DMS 273 treated with DMSO at 0.1 percent for 48 hours (cell line): Measurements from ENCODE around the gene TM7SF3.
A peak's percentile ranks its signal among the peaks of the same experiment; 100 is the strongest.

Source experiments
- DNase-seq: peaks from one replicate; lab custom pipeline; 2025; lab: John Stamatoyannopoulos, UW

The TM7SF3 gene

DNA sequence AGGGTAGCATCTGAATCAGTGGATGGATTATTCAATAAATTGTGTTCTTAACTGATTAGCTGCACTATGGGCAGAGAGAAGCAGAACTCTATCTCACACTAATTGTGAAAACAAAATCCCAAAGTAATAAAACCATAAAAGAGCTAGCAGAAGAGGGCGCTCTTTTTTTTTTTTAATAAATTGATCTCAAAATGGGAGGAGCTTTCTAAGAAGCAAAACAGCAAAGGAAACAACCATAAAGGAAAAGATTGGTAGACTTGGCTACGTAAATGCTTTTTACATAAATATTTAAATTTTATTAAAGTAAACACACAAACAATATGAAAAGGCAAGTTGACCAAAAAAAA, 1.5 kb upstream of the TM7SF3 start:
- no peak for DNase-seq

- no peak for DNase-seq
These were observed 910 bp upstream of the TM7SF3 start for GRCh38 chr12:27014859-27015729.

GRCh38 chr12:27013611-27014084, 536 bp downstream of the TM7SF3 start:
- no peak for DNase-seq

GRCh38 chr12:27012982-27013255, 1.3 kb downstream of the TM7SF3 start:
- DNase-seq = no peak

GRCh38 chr12:27012239-27012981, 1.8 kb downstream of the TM7SF3 start:
- DNase-seq = no peak

GRCh38 chr12:27009881-27010301, 4.3 kb downstream of the TM7SF3 start:
- no peak for DNase-seq

DNA sequence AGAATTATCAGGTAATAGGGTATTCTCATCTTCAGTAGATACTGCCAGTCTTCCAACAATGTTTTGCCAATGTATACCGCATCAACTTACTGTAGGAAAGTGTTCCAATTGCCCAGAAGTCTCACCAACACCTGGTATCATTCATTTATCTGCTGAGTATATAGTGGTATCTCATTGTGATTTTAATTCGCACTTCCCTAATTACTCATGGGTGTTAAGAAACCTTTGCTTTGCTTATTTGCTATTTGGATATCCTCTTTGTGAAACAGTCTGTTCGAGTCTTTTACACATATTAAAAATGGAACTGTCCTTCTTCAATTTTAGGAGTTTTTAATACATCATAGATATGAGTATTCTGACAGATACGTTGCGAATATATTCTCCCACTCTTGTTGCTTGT, 6.1 kb downstream of the TM7SF3 start:
- no peak for DNase-seq

- DNase-seq = no peak
These were observed 7.3 kb downstream of the TM7SF3 start for GRCh38 chr12:27006797-27007467.

- DNase-seq = no peak
These were observed 8.7 kb downstream of the TM7SF3 start for GRCh38 chr12:27005495-27005894.

- peak; percentile 34 for DNase-seq
These were observed 10.5 kb downstream of the TM7SF3 start for GRCh38 chr12:27003421-27004381.

GRCh38 chr12:27002141-27002540, 12.0 kb downstream of the TM7SF3 start:
- DNase-seq = no peak

DNA sequence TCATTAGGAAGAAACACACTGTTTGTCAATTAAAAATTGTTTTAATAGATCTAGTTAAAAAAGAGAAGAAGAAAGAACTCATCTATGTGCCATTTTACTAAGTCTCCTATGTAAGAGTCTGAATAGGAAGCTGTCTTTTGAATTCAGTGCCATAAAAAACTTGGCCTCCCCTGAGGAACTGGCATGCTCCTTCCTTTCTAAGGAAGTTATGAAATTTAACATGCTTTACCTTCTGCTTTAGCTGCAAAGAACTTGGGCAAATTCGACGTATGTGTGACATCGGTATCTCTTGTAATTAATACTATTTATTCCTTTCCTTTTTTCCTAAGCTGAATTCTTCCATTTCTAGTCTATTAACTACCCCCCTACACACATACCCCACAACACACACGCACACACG, 12.5 kb downstream of the TM7SF3 start:
- DNase-seq = no peak

GRCh38 chr12:27000961-27001360, 13.2 kb downstream of the TM7SF3 start:
- no peak for DNase-seq

- DNase-seq = no peak
These were observed 17.2 kb downstream of the TM7SF3 start for GRCh38 chr12:26997003-26997402.

GRCh38 chr12:26995706-26996105, 18.5 kb downstream of the TM7SF3 start:
- no peak for DNase-seq

DNA sequence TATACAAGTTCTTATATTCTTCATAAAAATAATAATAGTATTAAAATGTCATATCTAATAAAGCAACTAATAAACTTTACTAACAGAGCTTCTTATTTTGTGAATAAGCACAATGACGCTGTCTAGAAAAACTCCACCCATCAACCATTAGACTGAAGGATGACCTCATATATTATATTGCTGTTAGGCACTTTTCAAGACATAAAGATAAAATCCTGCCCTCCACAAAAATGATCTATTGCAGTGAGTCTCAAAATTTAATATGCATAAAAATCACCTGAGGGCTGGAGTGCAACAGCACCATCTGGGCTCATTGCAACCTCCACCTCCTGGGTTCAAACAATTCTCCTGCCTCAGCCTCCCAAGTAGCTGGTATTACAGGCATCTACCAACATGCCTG, 20.1 kb downstream of the TM7SF3 start:
- no peak for DNase-seq

DNA sequence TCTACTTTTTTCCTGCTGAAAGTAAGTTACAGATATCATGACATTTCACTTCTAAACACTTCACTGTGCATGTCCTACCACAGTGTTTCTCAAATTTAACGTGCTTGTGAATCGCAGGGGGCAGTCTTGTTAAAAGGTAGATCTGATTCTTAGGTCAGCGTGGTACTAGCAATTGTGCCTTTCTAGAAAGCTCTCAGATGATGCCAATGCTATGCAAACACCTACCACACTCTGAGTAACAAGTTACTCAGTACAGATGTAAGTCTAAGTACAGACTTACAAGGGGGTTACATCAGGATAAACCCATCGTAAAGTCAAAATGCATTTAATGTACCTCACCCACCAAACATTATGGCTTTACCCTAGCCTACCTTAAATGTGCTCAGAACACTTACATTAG, 22.4 kb downstream of the TM7SF3 start:
- DNase-seq = no peak

- DNase-seq = no peak
These were observed 24.3 kb downstream of the TM7SF3 start for GRCh38 chr12:26989873-26990272.

GRCh38 chr12:26988703-26989102, 25.5 kb downstream of the TM7SF3 start:
- DNase-seq = no peak

- no peak for DNase-seq
These were observed 26.4 kb downstream of the TM7SF3 start for GRCh38 chr12:26987634-26988424.

DNA sequence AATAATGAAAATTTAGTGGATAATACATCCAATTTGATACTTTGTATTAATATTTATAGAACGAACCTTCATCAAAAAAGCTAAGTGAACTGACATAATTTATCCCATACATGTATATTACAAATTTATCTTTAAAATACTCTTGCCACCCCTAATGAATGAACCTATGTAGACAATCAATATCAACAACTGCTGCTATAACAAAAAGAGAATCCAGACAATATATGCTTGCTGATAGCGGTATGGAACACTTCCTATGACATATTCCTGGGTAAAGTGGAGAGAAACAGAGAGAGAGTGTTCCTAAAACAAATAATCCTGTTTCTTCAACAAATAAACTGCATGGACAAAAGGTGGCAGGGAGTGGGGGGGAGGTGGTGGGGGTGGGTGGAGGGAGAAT, 31.3 kb downstream of the TM7SF3 start:
- no peak for DNase-seq
